T1000 (cell line): ENCODE data around the gene SUSD3.
"Not testable (repeated sequence)": the region's sequence is repeated elsewhere in the genome, so short reads cannot be mapped to it uniquely, and the experiment has no call there.

Source experiments
- DNase-seq: peaks from one replicate; lab custom pipeline; 2025; ENCODE audit warnings: mixed read lengths; lab: John Stamatoyannopoulos, UW

Gene SUSD3

DNA sequence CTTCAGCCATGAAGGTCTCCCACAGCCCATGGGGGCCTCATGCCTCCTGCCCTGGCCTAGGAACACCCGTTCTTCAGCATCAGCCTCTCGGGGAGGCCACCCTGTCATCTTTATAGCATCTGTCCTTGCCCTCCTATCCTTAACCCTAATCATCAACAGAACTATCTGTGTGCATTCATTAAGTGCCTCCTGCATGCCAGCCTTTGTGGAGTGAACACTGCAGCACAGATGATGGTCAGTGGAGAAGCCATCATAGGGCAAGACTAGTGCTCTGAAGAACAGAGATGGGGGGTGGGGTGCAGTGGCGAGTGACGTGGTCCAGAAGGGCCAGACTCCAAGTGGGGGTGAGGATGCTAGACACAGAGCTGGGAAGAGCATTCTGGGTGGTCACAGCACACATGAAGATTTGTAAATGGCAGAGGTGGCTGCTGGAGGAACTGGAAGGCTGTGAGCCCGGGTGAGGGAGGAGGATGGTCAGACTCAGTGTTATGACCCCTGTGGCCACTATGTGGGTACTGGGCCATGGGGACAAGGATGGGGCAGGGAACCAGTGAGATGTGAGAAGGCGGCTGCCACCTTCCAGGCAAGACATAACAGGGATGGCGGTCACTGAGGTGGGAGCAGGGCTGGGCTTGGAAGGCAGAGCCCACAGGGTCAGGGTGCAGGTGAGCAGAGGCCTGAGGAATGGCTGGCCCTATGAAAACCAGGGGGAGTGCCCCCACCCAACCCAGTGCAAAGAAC lies 33.9 kb downstream of the SUSD3 start:
- DNase-seq = no peak

- DNase-seq = no peak
Observed at GRCh38 chr9:93093127-93093876, 34.8 kb downstream of the SUSD3 start.

DNA sequence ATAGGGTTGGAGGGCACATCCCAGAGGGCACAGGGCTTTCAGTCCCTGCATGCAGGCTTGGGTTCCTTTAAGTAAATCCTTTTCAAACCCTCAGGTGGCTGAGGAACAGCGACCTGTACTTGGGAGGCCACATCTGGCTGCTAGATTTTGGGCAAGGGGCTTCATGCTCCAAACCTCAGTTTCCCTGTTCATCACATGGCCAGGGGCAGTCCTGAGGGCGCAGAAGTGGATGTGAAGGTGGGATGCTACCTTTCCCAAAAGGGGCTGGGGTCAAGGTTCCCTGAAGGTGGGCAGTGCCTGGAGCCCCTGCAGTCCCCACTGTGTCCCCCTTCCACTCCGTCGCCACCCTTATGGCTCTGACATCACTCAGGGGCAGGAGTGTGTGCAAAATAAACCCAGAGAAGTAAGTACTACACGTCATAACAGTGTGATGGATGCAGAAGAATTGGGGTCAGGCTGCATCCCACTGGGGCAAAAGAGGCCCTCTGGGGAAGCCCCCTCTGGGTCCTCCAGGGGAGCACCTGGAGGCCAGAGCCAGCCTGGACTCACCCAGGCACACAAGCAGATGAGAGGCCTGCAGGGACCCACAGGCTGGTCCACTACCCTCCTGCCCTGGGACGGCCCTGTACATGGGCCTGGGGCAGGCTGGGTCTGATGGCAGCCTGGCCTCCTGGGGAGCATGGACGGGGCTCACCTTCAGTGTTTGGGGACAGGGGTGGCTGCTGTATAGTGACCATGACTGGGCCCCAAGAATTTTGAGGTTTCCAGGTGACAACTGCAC lies 35.6 kb downstream of the SUSD3 start:
- DNase-seq = no peak

DNA sequence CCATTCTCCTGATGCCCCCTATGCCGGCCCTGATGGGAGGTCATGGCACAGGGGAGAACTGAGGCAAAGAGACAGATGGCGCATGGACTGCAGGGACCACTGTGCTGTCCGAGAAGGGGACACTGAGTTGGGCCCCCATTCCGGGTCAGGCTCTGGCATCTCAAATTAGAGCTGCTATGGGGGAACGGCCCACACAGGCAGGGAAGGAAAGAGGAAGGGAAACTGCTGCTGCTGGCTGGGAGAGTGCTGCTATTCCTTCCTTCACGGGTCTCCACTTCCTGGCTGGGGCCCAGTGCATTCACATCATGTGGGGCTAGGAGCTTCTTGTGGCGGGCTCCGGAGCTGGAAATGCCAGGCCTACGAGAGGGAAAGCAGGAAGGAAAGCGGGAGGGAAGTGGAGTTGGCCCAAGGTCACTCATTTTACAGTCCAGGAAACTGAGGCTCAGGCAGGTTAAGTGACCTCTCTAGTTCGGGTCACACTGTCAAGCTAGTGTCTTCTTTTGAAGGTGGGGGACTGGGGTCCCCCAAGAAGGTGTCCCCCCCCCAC lies 36.2 kb downstream of the SUSD3 start:
- DNase-seq = no peak

GRCh38 chr9:93095205-93096130 lies 37.0 kb downstream of the SUSD3 start:
- peak; percentile 98 for DNase-seq

- DNase-seq = no peak
Observed at GRCh38 chr9:93096131-93096802, 37.8 kb downstream of the SUSD3 start, which contains the start of gene CARD19. Gene CARD19, plus strand, starts transcription at chr9:93096217. Its CDS starts 129 bp downstream, at chr9:93096346.

DNA sequence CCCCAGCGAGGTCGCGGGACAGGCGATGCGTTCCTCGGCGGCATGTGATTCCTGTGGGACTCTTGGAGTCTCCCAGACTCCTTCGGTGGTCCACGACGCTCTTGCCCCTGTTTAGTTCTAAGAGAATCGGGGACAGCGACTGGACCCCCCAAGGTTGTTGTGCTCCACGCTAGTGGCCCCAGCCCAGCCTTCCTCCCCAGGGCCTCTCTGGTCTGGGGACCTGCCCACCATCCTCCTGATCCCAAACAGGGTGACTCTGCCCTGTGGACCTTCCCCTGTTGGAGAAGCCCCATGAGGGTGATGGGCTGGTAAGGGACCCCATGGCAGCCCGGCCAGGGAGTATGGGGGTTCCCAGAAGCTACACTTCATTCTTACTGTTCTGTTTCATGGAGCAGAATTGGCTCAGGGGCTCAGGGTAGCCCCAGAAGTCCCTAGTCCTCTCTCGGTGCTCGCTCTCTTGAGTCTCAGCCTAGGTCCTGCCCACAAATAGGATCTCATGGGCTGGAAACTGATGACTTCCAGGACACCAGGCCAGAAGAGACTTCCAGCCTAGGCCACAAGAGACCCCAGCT lies 38.4 kb downstream of the SUSD3 start:
- no peak for DNase-seq

DNA sequence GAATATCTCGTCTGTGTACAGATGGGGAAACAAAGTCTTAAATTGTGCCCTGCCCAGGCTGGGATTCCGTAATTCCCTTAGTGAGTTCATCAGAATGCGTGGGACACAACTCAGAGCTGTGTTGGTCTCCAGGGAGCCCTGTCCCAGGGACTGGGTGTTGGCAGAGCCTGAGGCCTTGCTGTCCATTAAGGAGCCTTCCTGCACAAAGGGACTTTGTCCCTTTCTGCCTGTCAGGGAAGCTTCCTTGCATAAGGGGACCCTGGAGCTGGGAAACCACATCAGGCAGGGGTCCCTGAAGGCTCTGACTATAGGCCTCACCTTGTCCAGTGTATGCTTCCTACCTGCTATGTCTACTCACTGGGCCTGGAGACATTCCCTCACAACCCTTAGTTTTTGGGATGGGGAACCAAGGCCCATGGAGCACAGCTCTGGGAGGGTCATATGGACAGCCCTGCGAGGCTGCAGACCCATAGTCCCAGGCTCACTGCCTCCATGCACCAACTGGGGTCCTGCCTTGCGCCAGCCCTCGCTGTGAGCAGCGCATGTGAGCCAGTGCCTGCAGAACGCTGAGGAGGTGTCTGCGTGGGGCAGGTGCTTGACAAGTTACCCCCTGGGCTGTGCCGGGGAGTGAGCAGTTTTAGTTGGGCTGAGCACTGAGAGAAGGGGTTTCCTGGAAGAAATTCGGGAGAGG lies 39.2 kb downstream of the SUSD3 start:
- no peak for DNase-seq

- peak; percentile 86 for DNase-seq
Observed at GRCh38 chr9:93098236-93098946, 39.9 kb downstream of the SUSD3 start.

DNA sequence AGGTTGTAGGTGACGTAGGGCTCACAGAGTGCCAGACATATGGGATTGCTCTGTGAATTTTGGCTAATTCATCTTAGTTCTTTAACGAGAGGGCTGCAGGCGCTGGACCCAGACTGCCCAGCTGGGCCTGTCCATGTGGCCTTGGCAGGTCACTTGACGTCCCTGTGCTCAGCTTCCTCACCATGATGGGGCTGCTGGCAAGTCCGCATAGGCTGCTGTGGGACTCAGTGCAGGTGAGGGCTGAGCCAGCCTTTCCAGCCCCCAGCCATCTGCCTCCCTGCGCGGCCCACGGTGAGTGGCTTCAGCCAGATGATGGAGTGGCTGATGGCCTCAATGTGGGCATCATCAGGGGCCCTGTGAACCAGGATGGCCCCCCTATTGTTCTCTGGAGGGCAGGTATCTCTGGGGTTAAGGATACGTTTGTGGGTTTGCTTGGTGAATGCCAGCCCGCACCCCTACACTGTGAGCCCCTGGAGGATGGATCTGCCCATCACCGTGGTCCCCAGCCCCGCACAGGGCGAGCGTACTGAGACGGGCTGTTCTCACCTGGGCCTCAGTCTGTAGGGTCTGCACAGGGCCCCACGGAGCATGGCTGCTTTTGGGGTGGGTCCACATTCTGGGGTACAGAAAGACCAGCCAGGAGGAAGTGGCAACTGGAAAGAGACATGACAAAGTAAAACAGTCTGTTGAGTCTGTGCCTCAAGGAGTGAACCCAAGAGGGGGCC lies 41.2 kb downstream of the SUSD3 start:
- DNase-seq = no peak

DNA sequence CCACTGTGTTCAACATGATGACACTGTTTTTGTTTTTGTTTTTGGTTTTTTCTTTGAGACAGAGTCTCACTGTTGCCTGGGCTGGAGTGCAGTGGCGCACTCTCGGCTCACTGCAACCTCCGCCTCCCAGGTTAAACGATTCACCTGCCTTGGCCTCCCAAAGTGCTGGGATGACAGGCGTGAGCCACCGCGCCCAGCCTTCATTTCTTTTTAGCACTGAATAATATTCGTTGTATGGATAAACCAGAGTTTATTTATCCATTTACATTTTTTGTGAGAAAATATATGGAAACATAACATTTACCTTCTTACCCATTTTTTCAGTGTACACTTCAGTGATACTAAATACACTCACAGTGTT lies 41.8 kb downstream of the SUSD3 start:
- no peak for DNase-seq

- DNase-seq = not testable (repeated sequence)
Observed at GRCh38 chr9:93101086-93101485, 42.6 kb downstream of the SUSD3 start.

DNA sequence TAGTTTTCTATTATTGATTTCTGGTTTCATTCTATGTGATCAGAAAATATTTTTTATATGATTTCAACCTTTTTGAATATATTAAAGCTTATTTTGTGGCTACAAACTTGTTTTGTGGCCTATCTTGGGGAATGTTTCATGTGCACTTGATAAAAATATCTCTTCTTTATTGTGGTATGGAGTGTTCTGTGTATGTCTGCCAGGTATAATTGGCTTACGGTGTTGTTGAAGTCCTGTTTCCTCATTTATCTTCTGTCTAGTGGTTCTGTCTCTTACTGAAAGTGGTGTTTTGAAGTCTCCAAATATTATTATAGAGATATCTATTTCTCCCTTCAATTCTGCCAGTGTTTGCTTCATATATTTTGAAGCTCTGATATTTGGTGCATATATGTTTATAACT lies 47.1 kb downstream of the SUSD3 start:
- DNase-seq = no peak

DNA sequence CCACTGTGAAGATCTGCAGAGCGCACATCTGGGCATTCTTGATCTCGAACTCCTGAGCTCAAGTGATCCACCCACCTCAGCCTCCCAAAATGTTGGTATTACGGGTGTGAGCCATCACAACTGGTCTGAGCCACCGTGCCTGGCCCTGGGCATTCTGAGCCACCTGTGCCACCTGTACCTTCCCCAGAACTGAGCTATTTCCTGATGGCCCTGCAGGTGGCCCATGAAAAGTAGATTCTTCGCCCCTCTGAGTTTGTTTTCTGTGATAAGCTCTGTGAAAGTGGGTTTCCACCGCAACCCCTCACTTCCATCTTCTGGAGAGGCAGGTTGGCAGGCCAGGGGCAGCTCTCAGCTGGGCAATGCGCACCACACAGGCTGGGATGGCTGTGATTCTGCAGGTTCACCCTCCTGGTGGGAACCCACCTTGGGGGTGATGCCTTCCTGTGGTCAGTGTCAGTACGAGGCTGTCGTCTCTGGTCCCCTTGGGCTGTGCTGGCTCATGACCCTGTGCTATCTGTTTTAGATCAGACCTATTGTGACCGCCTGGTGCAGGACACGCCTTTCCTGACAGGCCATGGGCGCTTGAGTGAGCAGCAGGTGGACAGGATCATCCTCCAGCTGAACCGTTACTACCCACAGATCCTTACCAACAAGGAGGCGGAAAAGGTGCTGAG lies 48.8 kb downstream of the SUSD3 start:
- no peak for DNase-seq

GRCh38 chr9:93107825-93108161 lies 49.3 kb downstream of the SUSD3 start:
- DNase-seq = no peak

GRCh38 chr9:93108291-93109041 lies 50.0 kb downstream of the SUSD3 start:
- no peak for DNase-seq

- DNase-seq = no peak
Observed at GRCh38 chr9:93110311-93110855, 51.9 kb downstream of the SUSD3 start.
